OCI-LY1 (cell line): Measurements from ENCODE around the gene SPOCD1.

Experiments used
- H2AFZ ChIP-seq: fragments of 200-600 bp; sonication (generic), shearing (Covaris generic); 2 replicates; pipeline ENCODE4 v1.6.0; 2014; ENCODE audit warnings: antibody characterized with exemption, mild to moderate bottlenecking, low read length
- H3F3A ChIP-seq: fragments of 200-600 bp; sonication (generic), shearing (Covaris generic); 2 replicates; pipeline ENCODE4 v1.6.0; 2014; ENCODE audit warnings: mild to moderate bottlenecking, antibody characterized with exemption, low read length, moderate library complexity; ENCODE audit not compliant: insufficient read depth
- H3K27ac ChIP-seq: fragments of 200-600 bp; sonication (generic); 2 replicates; pipeline ENCODE4 v1.5.1; 2014; ENCODE audit warnings: low read length, mixed run types, mild to moderate bottlenecking, low read depth; ENCODE audit not compliant: poor library complexity, severe bottlenecking
- H3K27me3 ChIP-seq: fragments of 200-600 bp; sonication (generic); 2 replicates; pipeline ENCODE4 v1.6.0; 2014; ENCODE audit warnings: antibody characterized with exemption, mild to moderate bottlenecking, low read length, moderate library complexity; ENCODE audit not compliant: insufficient read depth
- H3K36me3 ChIP-seq: fragments of 200-600 bp; sonication (generic); 2 replicates; pipeline ENCODE4 v1.6.1; 2014; ENCODE audit warnings: mild to moderate bottlenecking, antibody characterized with exemption, low read length, moderate library complexity, mixed read lengths; ENCODE audit not compliant: insufficient read depth
- H3K4me1 ChIP-seq: fragments of 200-600 bp; sonication (generic); 2 replicates; pipeline ENCODE4 v1.5.1; 2014; ENCODE audit warnings: mild to moderate bottlenecking, low read length, moderate library complexity; ENCODE audit not compliant: insufficient read depth, severe bottlenecking
- H3K4me2 ChIP-seq: fragments of 200-600 bp; sonication (generic), shearing (Covaris generic); 2 replicates; pipeline ENCODE4 v1.6.1; 2014; ENCODE audit warnings: low read length
- H3K4me3 ChIP-seq: fragments of 200-600 bp; sonication (generic); 2 replicates; pipeline ENCODE4 v1.5.1; 2014; ENCODE audit warnings: low read length, low read depth, mild to moderate bottlenecking, mixed read lengths; ENCODE audit not compliant: poor library complexity, severe bottlenecking
- H3K79me2 ChIP-seq: fragments of 200-600 bp; shearing (Covaris generic); 2 replicates; pipeline ENCODE4 v1.6.1; 2016; ENCODE audit warnings: mixed run types, low read length, mixed read lengths; ENCODE audit not compliant: insufficient read depth
- H3K9ac ChIP-seq: fragments of 200-600 bp; sonication (generic), shearing (Covaris generic); 2 replicates; pipeline ENCODE4 v1.6.1; 2014; ENCODE audit warnings: mild to moderate bottlenecking, low read length, mixed read lengths
- H3K9me2 ChIP-seq: fragments of 200-600 bp; sonication (generic), shearing (Covaris generic); 2 replicates; pipeline ENCODE4 v1.6.1; 2014; ENCODE audit warnings: low read depth, mild to moderate bottlenecking, low read length, mixed read lengths
- H3K9me3 ChIP-seq: fragments of 200-600 bp; shearing (Covaris generic); 2 replicates; pipeline ENCODE4 v1.6.1; 2014; ENCODE audit warnings: low read length, mixed read lengths
- H4K20me1 ChIP-seq: fragments of 200-600 bp; sonication (generic), shearing (Covaris generic); 2 replicates; pipeline ENCODE4 v1.6.0; 2016; ENCODE audit warnings: mild to moderate bottlenecking, low read length; ENCODE audit not compliant: insufficient read depth
- CTCF ChIP-seq: fragments of 200-600 bp; sonication (generic), shearing (Covaris generic); IDR thresholded peaks from 2 replicates; pipeline ENCODE4 v1.5.1; 2017; ENCODE audit warnings: mild to moderate bottlenecking, antibody characterized with exemption, low read length, moderate library complexity, mixed read lengths
- EZH2 ChIP-seq: fragments of 200-600 bp; sonication (generic), shearing (Covaris generic); IDR thresholded peaks from 2 replicates; pipeline ENCODE4 v1.8.0; 2017; ENCODE audit warnings: borderline replicate concordance, mixed run types, mild to moderate bottlenecking, antibody characterized with exemption, low read length, moderate library complexity, mixed read lengths

The SPOCD1 gene

DNA sequence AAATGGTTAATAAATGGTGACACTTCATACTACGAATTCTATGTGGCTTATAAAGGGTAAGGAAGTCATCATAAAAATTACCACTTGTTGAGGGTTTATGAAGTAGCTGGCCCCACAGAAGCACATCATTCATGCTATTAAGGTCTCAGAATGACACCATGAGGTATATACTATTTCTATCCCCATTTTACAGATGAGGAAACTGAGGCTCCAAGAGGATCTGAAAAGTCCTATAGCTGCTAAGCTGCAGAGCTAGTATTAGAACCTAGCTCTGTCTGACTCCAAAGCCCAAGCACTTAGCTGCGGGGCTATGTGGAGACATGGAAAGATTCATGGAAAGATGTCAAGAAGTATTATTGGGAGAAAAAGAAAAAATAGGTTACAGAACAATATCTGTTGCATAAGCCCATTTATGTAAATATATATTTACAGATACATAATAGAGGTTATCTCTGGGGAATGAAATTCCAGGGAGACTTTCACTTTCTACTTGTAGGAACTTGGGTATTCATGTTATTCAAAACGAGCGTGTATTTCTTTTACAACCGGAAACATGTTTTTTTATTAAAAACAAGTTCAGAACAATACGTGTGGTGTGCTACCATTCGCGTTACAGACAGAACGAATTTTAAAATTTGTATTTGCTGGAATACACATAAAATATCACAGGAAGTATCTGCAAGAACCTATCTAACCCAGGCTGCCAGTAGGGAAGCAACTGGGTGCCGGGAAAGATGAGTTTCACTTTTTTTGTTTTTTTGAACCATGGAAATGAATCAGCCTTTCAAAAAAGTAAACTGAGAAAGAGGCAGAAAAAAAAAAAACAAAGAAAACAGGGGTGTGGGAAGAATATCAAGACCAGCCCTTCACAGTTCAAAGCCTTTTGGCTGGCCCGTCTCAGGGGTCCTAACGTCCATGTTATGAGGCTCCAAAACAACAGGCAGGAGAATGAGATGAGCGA, 13.4 kb downstream of the SPOCD1 start:
- Histone ChIP-seq H3K9me3 (no peaks in the 10 kb centered on the region), H3K27me3 (0 out of 2 replicates have a peak, but pooled peaks cover 7% of the 10 kb centered on the region), H2AFZ (no peak overlapping the region), H3K9me2 (no peaks in the 10 kb centered on the region), H3K79me2 (no peaks in the 10 kb centered on the region), H3K4me3 (no peak overlapping the region), H3K9ac (no peak overlapping the region), H3F3A (no peaks in the 10 kb centered on the region), H3K4me2 (peak overlapping the region; percentile 18; the same call in 1 of the 2 replicates), H4K20me1 (no peaks in the 10 kb centered on the region), H3K36me3 (no peaks in the 10 kb centered on the region), H3K4me1 (peaks cover 5% of the 10 kb centered on the region), H3K27ac (no peak overlapping the region)
- no peak for TF ChIP-seq EZH2

GRCh38 chr1:31801458-31801857, 14.4 kb downstream of the SPOCD1 start:
- no peak for TF ChIP-seq CTCF
- no peak for TF ChIP-seq EZH2
- Histone ChIP-seq H3K9ac (no peak overlapping the region), H3K36me3 (no peaks in the 10 kb centered on the region), H3K4me3 (no peak overlapping the region), H3K27ac (no peak overlapping the region), H3K79me2 (no peaks in the 10 kb centered on the region), H3K4me1 (peaks cover 5% of the 10 kb centered on the region), H3K27me3 (0 out of 2 replicates have a peak, but pooled peaks cover 10% of the 10 kb centered on the region), H3K4me2 (no peak overlapping the region), H3K9me2 (no peaks in the 10 kb centered on the region), H3K9me3 (no peaks in the 10 kb centered on the region), H3F3A (no peaks in the 10 kb centered on the region), H2AFZ (no peak overlapping the region), H4K20me1 (no peaks in the 10 kb centered on the region)

GRCh38 chr1:31800674-31800967, 15.2 kb downstream of the SPOCD1 start:
- no peak overlapping the region for H3K9ac ChIP-seq
- H2AFZ ChIP-seq = no peak overlapping the region
- H3K27ac ChIP-seq = no peak overlapping the region
- H3K4me2 ChIP-seq = no peak overlapping the region
- no peak for TF ChIP-seq CTCF
- TF ChIP-seq EZH2 = no peak
- H3K36me3 ChIP-seq = no peaks in the 10 kb centered on the region
- H3K79me2 ChIP-seq = no peaks in the 10 kb centered on the region
- H3F3A ChIP-seq = no peaks in the 10 kb centered on the region
- peaks cover 5% of the 10 kb centered on the region for H3K4me1 ChIP-seq
- no peaks in the 10 kb centered on the region for H3K9me3 ChIP-seq
- H3K9me2 ChIP-seq = no peaks in the 10 kb centered on the region
- 0 out of 2 replicates have a peak, but pooled peaks cover 10% of the 10 kb centered on the region for H3K27me3 ChIP-seq
- no peaks in the 10 kb centered on the region for H4K20me1 ChIP-seq
- no peak overlapping the region for H3K4me3 ChIP-seq
